PC-9 (cell line): ENCODE measurements around the gene LRCH3. TPM values are rescaled to one million over a fixed set of nuclear protein-coding genes. Genes with fewer than 3 reads are reported as not detected.
"Not testable (repeated sequence)": the region's sequence is repeated elsewhere in the genome, so short reads cannot be mapped to it uniquely, and the experiment has no call there.

Experiments used
- BruUV-seq: library from RNA; stranded (reverse); fragments of 400-500 nt; replicated peaks from 2 replicates; lab custom pipeline; 2021; lab: Mats Ljungman, UMichigan
- CTCF ChIA-PET: fragments of 300-600 bp; sonication (Branson Sonifier 250); formaldehyde crosslinking; loops from one replicate; lab custom pipeline; 2022; ENCODE audit warnings: antibody characterized with exemption; lab: Charles Lee
- POLR2A ChIA-PET: fragments of 300-600 bp; sonication (Branson Sonifier 250); formaldehyde crosslinking; loops from one replicate; lab custom pipeline; 2022; ENCODE audit warnings: antibody characterized with exemption; ENCODE audit not compliant: unreplicated experiment; lab: Charles Lee
- DNase-seq, 2 experiments: peaks; one replicate each; pipeline versions ENCODE4 v3.0.0 to v3.0.0-alpha.2; 2015 to 2022; ENCODE audit warnings: mixed read lengths in 1 of 2
- H2AFZ ChIP-seq: fragments of 200-600 bp; sonication (generic); 2 replicates; pipeline ENCODE4 v1.8.1; 2017; ENCODE audit warnings: antibody characterized with exemption
- H3F3A ChIP-seq: fragments of 200-600 bp; sonication (generic); 2 replicates; pipeline ENCODE4 v1.8.1; 2017; ENCODE audit warnings: antibody characterized with exemption, mild to moderate bottlenecking, low read depth; ENCODE audit not compliant: insufficient read depth
- H3K27ac ChIP-seq: fragments of 200-600 bp; sonication (generic); 2 replicates; pipeline ENCODE4 v1.6.1; 2016; ENCODE audit warnings: mixed run types
- H3K27me3 ChIP-seq: fragments of 200-600 bp; sonication (generic); 2 replicates; pipeline ENCODE4 v1.6.1; 2016; ENCODE audit warnings: low read depth, mixed run types; ENCODE audit not compliant: insufficient read depth
- H3K36me3 ChIP-seq: fragments of 200-600 bp; sonication (generic); 2 replicates; pipeline ENCODE4 v1.6.1; 2016; ENCODE audit warnings: low read depth, mixed run types
- H3K4me1 ChIP-seq: fragments of 200-600 bp; sonication (generic); replicated peaks from 2 replicates; pipeline ENCODE4 v1.6.1; 2016; ENCODE audit warnings: mixed run types; ENCODE audit not compliant: insufficient read depth
- H3K4me2 ChIP-seq: fragments of 200-600 bp; sonication (generic); 2 replicates; pipeline ENCODE4 v1.6.1; 2017; ENCODE audit warnings: mixed run types
- H3K4me3 ChIP-seq: fragments of 200-600 bp; sonication (generic); 2 replicates; pipeline ENCODE4 v1.6.1; 2016; ENCODE audit warnings: mixed run types
- H3K79me2 ChIP-seq: fragments of 200-600 bp; sonication (generic); 2 replicates; pipeline ENCODE4 v1.6.1; 2017; ENCODE audit warnings: low read depth, mixed run types
- H3K9me2 ChIP-seq: fragments of 200-600 bp; sonication (generic); 2 replicates; pipeline ENCODE4 v1.8.1; 2017; ENCODE audit warnings: mild to moderate bottlenecking; ENCODE audit not compliant: insufficient read depth
- H3K9me3 ChIP-seq: fragments of 200-600 bp; sonication (generic); 2 replicates; pipeline ENCODE4 v1.8.1; 2016; ENCODE audit warnings: low read depth; ENCODE audit not compliant: insufficient read depth
- H4K20me1 ChIP-seq: fragments of 200-600 bp; sonication (generic); 2 replicates; pipeline ENCODE4 v1.8.1; 2017; ENCODE audit not compliant: insufficient read depth
- CTCF ChIP-seq: fragments of 200-600 bp; sonication (generic); conservative IDR thresholded peaks from 2 replicates; pipeline ENCODE4 v1.6.1; 2017; ENCODE audit warnings: mixed run types, antibody characterized with exemption, mild to moderate bottlenecking, moderate library complexity
- EZH2 ChIP-seq: fragments of 200-600 bp; sonication (generic); IDR thresholded peaks from 2 replicates; pipeline ENCODE4 v1.8.0; 2017; ENCODE audit warnings: antibody characterized with exemption, low read depth
- intact Hi-C: fragments of 100-400 bp; cut with micrococcal nuclease; formaldehyde crosslinking; loops from one replicate; pipeline ENCODE4 v1.10.0; 2022; ENCODE audit not compliant: unreplicated experiment
- total RNA-seq: library from RNA; stranded (reverse); gene quantifications from 2 replicates; pipeline ENCODE4 v1.2.3, GENCODE V29; 2021

LRCH3 gene
- total RNA-seq, 1 experiment from 2014 or later: 51.9 TPM

- CTCF ChIA-PET: interaction anchor here (0.8 kb wide), 1 partner anchor 16 kb away, joined by 4 read pairs; no protein-coding TSS in a partner anchor
- DNase-seq: no peak
- Histone ChIP-seq H3K27me3 (no peaks in the 10 kb centered on the region), H2AFZ (no peak overlapping the region), H3K79me2 (no peaks in the 10 kb centered on the region), H3K9me3 (no peaks in the 10 kb centered on the region), H3K36me3 (no peaks in the 10 kb centered on the region), H3K4me2 (peak overlapping the region; percentile 52), H3K27ac (peak overlapping the region; percentile 64; the same call in 1 of the 2 replicates), H3F3A (peaks cover 23% of the 10 kb centered on the region), H3K9me2 (no peaks in the 10 kb centered on the region), H3K4me3 (no peak overlapping the region), H4K20me1 (no peaks in the 10 kb centered on the region), H3K4me1 (peaks cover 18% of the 10 kb centered on the region)
- no TSS peak for BruUV-seq
- intact Hi-C loops: loop anchor here (2.0 to 5.0 kb wide), 3 partner anchors 125 to 182 kb away; no protein-coding TSS in a partner anchor
- POLR2A ChIA-PET: no interaction called here
- TF ChIP-seq EZH2: no peak
Observed at GRCh38 chr3:197907196-197907595, 116.1 kb downstream of the LRCH3 start.

GRCh38 chr3:197908550-197908949 is 117.5 kb downstream of the LRCH3 start:
- H4K20me1 ChIP-seq, H3K27ac ChIP-seq, CTCF ChIA-PET, H3K79me2 ChIP-seq, H3K36me3 ChIP-seq, H2AFZ ChIP-seq, H3K4me2 ChIP-seq, DNase-seq, H3K27me3 ChIP-seq, POLR2A ChIA-PET, BruUV-seq, H3K9me2 ChIP-seq, H3K4me3 ChIP-seq, H3K9me3 ChIP-seq: not testable (repeated sequence)
- peaks cover 18% of the 10 kb centered on the region for H3K4me1 ChIP-seq
- intact Hi-C loops: loop anchor here (5.0 kb wide), 1 partner anchor 124 kb away; no protein-coding TSS in a partner anchor
- peaks cover 23% of the 10 kb centered on the region for H3F3A ChIP-seq

- peaks cover 23% of the 10 kb centered on the region for H3F3A ChIP-seq
- H3K9me2 ChIP-seq: no peaks in the 10 kb centered on the region
- H3K4me3 ChIP-seq: no peak overlapping the region
- no TSS peak for BruUV-seq
- H3K36me3 ChIP-seq: no peaks in the 10 kb centered on the region
- no peak overlapping the region for H3K27ac ChIP-seq
- no peaks in the 10 kb centered on the region for H3K9me3 ChIP-seq
- H3K4me1 ChIP-seq: peaks cover 18% of the 10 kb centered on the region
- no peak overlapping the region for H3K4me2 ChIP-seq
- no peak overlapping the region for H2AFZ ChIP-seq
- H3K27me3 ChIP-seq: no peaks in the 10 kb centered on the region
- TF ChIP-seq EZH2: no peak
- no peak for TF ChIP-seq CTCF
- CTCF ChIA-PET: no interaction called here
- no peak for DNase-seq
- POLR2A ChIA-PET: no interaction called here
- no peaks in the 10 kb centered on the region for H3K79me2 ChIP-seq
- no peaks in the 10 kb centered on the region for H4K20me1 ChIP-seq
- intact Hi-C loops: loop anchor here (5.0 kb wide), 1 partner anchor 123 kb away; no protein-coding TSS in a partner anchor
Observed at GRCh38 chr3:197908957-197909701, 118.1 kb downstream of the LRCH3 start.

GRCh38 chr3:197912741-197913476 is 121.9 kb downstream of the LRCH3 start:
- no peaks in the 10 kb centered on the region for H3K9me3 ChIP-seq
- H3K79me2 ChIP-seq: no peaks in the 10 kb centered on the region
- H3K4me1 ChIP-seq: no peaks in the 10 kb centered on the region
- no peaks in the 10 kb centered on the region for H3K36me3 ChIP-seq
- no peak overlapping the region for H3K27ac ChIP-seq
- BruUV-seq: no TSS peak
- no peak for TF ChIP-seq CTCF
- TF ChIP-seq EZH2: no peak
- DNase-seq: no peak
- POLR2A ChIA-PET: interaction anchor here (0.5 kb wide), 1 partner anchor 37 kb away, joined by 4 read pairs; the partner anchor contains the start of gene RPL35A
- H3K27me3 ChIP-seq: no peaks in the 10 kb centered on the region
- H3F3A ChIP-seq: peaks cover 4% of the 10 kb centered on the region; the same call in 1 of the 2 replicates
- H2AFZ ChIP-seq: no peak overlapping the region
- H4K20me1 ChIP-seq: no peaks in the 10 kb centered on the region
- no peak overlapping the region for H3K4me2 ChIP-seq
- H3K4me3 ChIP-seq: no peak overlapping the region
- CTCF ChIA-PET: interaction anchor here (1.3 kb wide), 1 partner anchor 30 kb away, joined by 4 read pairs; no protein-coding TSS in a partner anchor
- H3K9me2 ChIP-seq: no peaks in the 10 kb centered on the region
- intact Hi-C loops: no loop called here
